HepG2 (cell line): ENCODE measurements around the gene YJEFN3. TPM values are rescaled to one million over a fixed set of nuclear protein-coding genes. Genes with fewer than 3 reads are reported as not detected.

Experiments used
- ATAC-seq: fragments of 200-7000 bp; cut with Tn5 transposase; 3 replicates; pipeline ENCODE4 v1.9.1; 2020; ENCODE audit warnings: mild to moderate bottlenecking, moderate library complexity
- BruUV-seq: library from RNA; stranded (reverse); fragments of 400-500 nt; replicated peaks from 2 replicates; lab custom pipeline; 2021; lab: Mats Ljungman, UMichigan
- CTCF ChIA-PET: fragments of 300-600 bp; formaldehyde crosslinking; extraction: SDS; loops from one replicate; lab custom pipeline; 2021; ENCODE audit warnings: low total read pairs, inconsistent platforms, low intra/inter-chr PET ratio; lab: Yijun Ruan, JAX
- POLR2A ChIA-PET: fragments of 350-600 bp; sonication (Branson Sonifier 250); formaldehyde crosslinking; loops from one replicate; lab custom pipeline; 2020; ENCODE audit warnings: antibody characterized with exemption, inconsistent platforms; lab: Yijun Ruan, JAX
- DNase-seq: peaks from one replicate; pipeline ENCODE4 v3.0.0-alpha.2; 2015; ENCODE audit warnings: low spot score
- FAIRE-seq: peaks from 3 replicates; lab custom pipeline; 2011; peaks lifted over from hg19 to GRCh38; lab: Jason Lieb, UNC
- H2AFZ ChIP-seq: one replicate; pipeline ENCODE4 v1.6.1; 2011; ENCODE audit warnings: low read length, inconsistent platforms
- H3K27ac ChIP-seq: fragments of 300-600 bp; 3 replicates; pipeline ENCODE4 v1.8.0; 2011; ENCODE audit warnings: mixed run types, mild to moderate bottlenecking, mixed read lengths, low read length, inconsistent platforms; ENCODE audit not compliant: insufficient read depth; ENCODE audit errors: extremely low read length
- H3K27me3 ChIP-seq, 2 experiments: fragments of 200-600 bp in 1 of 2; 2 replicates in 1 of 2; 3 replicates in 1 of 2; pipeline versions ENCODE4 v1.6.0 to v1.8.0; 2011; ENCODE audit warnings: low read length in 2 of 2, mild to moderate bottlenecking in 2 of 2, moderate library complexity in 2 of 2, inconsistent platforms in 1 of 2; ENCODE audit not compliant: insufficient read depth in 2 of 2, control insufficient read depth in 1 of 2
- H3K36me3 ChIP-seq, 2 experiments: fragments of 200-600 bp in 1 of 2; replicated peaks in 1 of 2; 2 replicates in 1 of 2; 3 replicates in 1 of 2; pipeline versions ENCODE4 v1.5.1 to v1.8.0; 2011; ENCODE audit warnings: low read length in 2 of 2, inconsistent platforms in 1 of 2; ENCODE audit not compliant: insufficient read depth in 2 of 2, control insufficient read depth in 1 of 2
- H3K4me1 ChIP-seq: 2 replicates; pipeline ENCODE4 v1.5.1; 2012; ENCODE audit warnings: low read length, inconsistent platforms; ENCODE audit not compliant: insufficient read depth
- H3K4me2 ChIP-seq: 2 replicates; pipeline ENCODE4 v1.6.0; 2011; ENCODE audit warnings: low read depth, low read length, inconsistent platforms
- H3K4me3 ChIP-seq, 3 experiments: fragments of 200-600 bp in 1 of 3; sonication (generic), shearing (Covaris generic) in 1 of 3; replicated peaks in 1 of 3; 2 replicates each; pipeline ENCODE4 v1.5.1; 2011 to 2016; ENCODE audit warnings: low read length in 3 of 3, inconsistent platforms in 2 of 3, low read depth in 2 of 3, mild to moderate bottlenecking in 2 of 3, control low read depth in 1 of 3, mixed read lengths in 1 of 3; ENCODE audit not compliant: insufficient read depth in 1 of 3
- H3K79me2 ChIP-seq: one replicate; pipeline ENCODE4 v1.6.1; 2011; ENCODE audit warnings: low read length, inconsistent platforms; ENCODE audit not compliant: insufficient read depth
- H3K9ac ChIP-seq: 2 replicates; pipeline ENCODE4 v1.6.0; 2011; ENCODE audit warnings: mild to moderate bottlenecking, low read depth, low read length, inconsistent platforms; ENCODE audit not compliant: insufficient read depth
- H3K9me3 ChIP-seq: 2 replicates; pipeline ENCODE4 v1.5.1; 2012; ENCODE audit warnings: mild to moderate bottlenecking, low read length
- H4K20me1 ChIP-seq: 2 replicates; pipeline ENCODE4 v1.6.0; 2011; ENCODE audit warnings: inconsistent platforms, mild to moderate bottlenecking, low read length, moderate library complexity; ENCODE audit not compliant: insufficient read depth
- ATF5 ChIP-seq: sonication (generic); formaldehyde crosslinking; IDR thresholded peaks from 2 replicates; pipeline ENCODE4 v1.4.0; 2020; ENCODE audit warnings: mild to moderate bottlenecking, low read depth, missing genetic modification reagents
- NFE2L2 ChIP-seq: fragments of 150-350 bp; IDR thresholded peaks from 2 replicates; pipeline ENCODE4 v1.6.1; 2014; ENCODE audit warnings: low read length
- NKX3-1 ChIP-seq: sonication (generic); formaldehyde crosslinking; IDR thresholded peaks from 2 replicates; pipeline ENCODE4 v1.5.0; 2020; ENCODE audit warnings: missing genetic modification reagents
- NRL ChIP-seq: sonication (generic); formaldehyde crosslinking; IDR thresholded peaks from 2 replicates; pipeline ENCODE4 v1.5.0; 2020; ENCODE audit warnings: missing genetic modification reagents, mild to moderate bottlenecking, moderate library complexity, borderline replicate concordance
- RARG ChIP-seq: sonication (generic); formaldehyde crosslinking; IDR thresholded peaks from 2 replicates; pipeline ENCODE4 v1.4.0; 2020; ENCODE audit warnings: low read depth, mild to moderate bottlenecking, missing genetic modification reagents
- SIN3B ChIP-seq: fragments of 150-350 bp; IDR thresholded peaks from 2 replicates; pipeline ENCODE4 v1.6.1; 2014; ENCODE audit warnings: low read length
- TSC22D2 ChIP-seq: sonication (generic); formaldehyde crosslinking; IDR thresholded peaks from 2 replicates; pipeline ENCODE4 v1.5.1; 2020; ENCODE audit warnings: missing genetic modification reagents, mild to moderate bottlenecking, borderline replicate concordance
- ZNF20 ChIP-seq: sonication (generic); formaldehyde crosslinking; IDR thresholded peaks from 2 replicates; pipeline ENCODE4 v1.4.0; 2020; ENCODE audit warnings: mild to moderate bottlenecking, moderate library complexity, missing genetic modification reagents
- ZSCAN12 ChIP-seq: sonication (generic); formaldehyde crosslinking; IDR thresholded peaks from 2 replicates; pipeline ENCODE4 v1.9.0; 2021; ENCODE audit warnings: mild to moderate bottlenecking, missing genetic modification reagents
- WGBS: methylation state at CpG from one replicate; pipeline ENCODE4 v1.1.6; 2017; ENCODE audit warnings: low lambda C conversion rate; 5-methylcytosine and 5-hydroxymethylcytosine counted together
- in situ Hi-C: cut with HindIII; loops from 2 replicates; pipeline ENCODE4 v1.10.0; 2017; ENCODE audit warnings: low pct_unique_long_range_greater_than_20kb; ENCODE audit not compliant: extremely low pct_ligation_motif_present
- intact Hi-C: fragments of 100-400 bp; cut with micrococcal nuclease; formaldehyde crosslinking; loops from one replicate; pipeline ENCODE4 v1.10.0; 2022; ENCODE audit not compliant: unreplicated experiment
- polyA plus RNA-seq, 8 experiments: library from polyadenylated mRNA; depleted of rRNA in 3 of 8; stranded (reverse) in 7 of 8; unstranded in 1 of 8; fragments of >200 nt; fragmentation: Illumina TruSeq in 4 of 8; extraction: Trizol in 4 of 8; gene quantifications; 2 replicates each; pipeline versions ENCODE4 v1.2.1 to v1.2.3, GENCODE V29; 2011 to 2016; ENCODE audit warnings: low read depth in 4 of 8, missing spikeins in 1 of 8, mixed read lengths in 1 of 8; ENCODE audit not compliant: insufficient read depth in 1 of 8
- total RNA-seq, 5 experiments: library from RNA; depleted of rRNA; stranded (reverse); fragments of >200 nt; fragmentation: Illumina TruSeq; extraction: Trizol; gene quantifications; 2 replicates each; pipeline ENCODE4 v1.2.3, GENCODE V29; 2016; ENCODE audit warnings: low read depth in 1 of 5
- TF ChIP-seq, protein P1 (sequence below): sonication (generic); formaldehyde crosslinking; IDR thresholded peaks from 2 replicates; pipeline ENCODE4 v1.5.1; 2020; ENCODE audit warnings: mild to moderate bottlenecking, missing genetic modification reagents, moderate library complexity
- TF ChIP-seq, protein P2 (sequence below): sonication (generic); formaldehyde crosslinking; IDR thresholded peaks from 2 replicates; pipeline ENCODE4 v1.4.0; 2020; ENCODE audit warnings: low read depth, mild to moderate bottlenecking, missing genetic modification reagents
- TF ChIP-seq, protein P3 (sequence below): sonication (generic); formaldehyde crosslinking; IDR thresholded peaks from 2 replicates; pipeline ENCODE4 v1.4.0; 2020; ENCODE audit warnings: missing genetic modification reagents

The YJEFN3 gene
- total and polyA plus RNA-seq, 2 of the 13 experiments (the other 11 are each of a cell fraction or from before 2014, with no cell fraction given): 0.89 to 4.0 TPM

DNA sequence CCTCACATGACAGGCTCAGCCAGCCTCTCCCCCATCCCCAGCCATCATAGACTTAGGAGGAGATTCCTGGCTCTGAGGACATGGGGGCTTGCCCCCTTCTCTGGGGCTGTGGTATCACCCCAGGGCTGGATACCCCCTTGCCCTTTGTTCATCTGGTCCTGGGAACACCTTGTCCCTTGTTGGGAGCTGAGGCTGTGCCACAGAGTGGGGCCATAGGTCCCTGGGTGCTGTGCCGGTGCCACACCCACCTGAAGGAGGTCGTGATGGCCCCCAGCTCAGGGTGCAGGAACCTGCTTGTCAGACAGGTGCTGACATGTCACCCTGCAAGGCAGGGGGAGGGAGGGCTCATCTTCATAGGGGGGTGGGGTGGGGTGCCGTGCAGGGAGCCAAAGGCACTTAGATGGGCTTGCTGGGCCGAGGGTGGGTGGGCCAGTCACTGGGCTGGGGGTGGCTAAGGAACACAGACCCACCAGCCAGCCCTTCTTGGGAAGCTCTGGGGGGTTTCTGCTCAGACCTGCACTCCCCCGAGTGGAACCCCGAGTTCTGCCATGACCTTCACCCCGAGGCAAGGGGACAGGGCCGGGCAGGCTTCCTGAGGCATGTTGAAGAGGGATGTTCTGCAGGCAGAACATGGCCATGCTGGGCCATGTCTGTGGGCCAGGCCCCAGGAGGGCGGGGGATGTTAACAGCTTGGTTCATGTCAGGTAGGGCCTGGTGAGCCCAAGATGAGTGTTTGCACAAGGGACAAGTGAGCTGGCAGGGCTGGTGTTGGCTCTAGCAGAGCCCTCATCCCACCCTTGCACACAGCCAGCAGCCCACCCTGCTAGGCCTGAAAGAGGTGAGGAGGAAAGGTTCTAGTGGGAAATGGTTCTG, 41.4 kb upstream of the YJEFN3 start:
- Histone ChIP-seq H3K9me3 (no peaks in the 10 kb centered on the region), H3K79me2 (peaks cover 6% of the 10 kb centered on the region), H3K27me3 (no peaks in the 10 kb centered on the region), H3K36me3 (peaks cover 12 to 32% of the 10 kb centered on the region in 2 experiments; a peak in 4 of 5 replicates), H3K4me2 (no peak overlapping the region)
- ATAC-seq: no peak
- intact Hi-C loops: loop anchor here (5.0 kb wide), 1 partner anchor 80 kb away; the partner anchor contains the start of gene GATAD2A
- WGBS: 80% methylated on average over 1 of the region's 9 CpGs
- TF ChIP-seq NFE2L2 (no peak), ATF5 (no peak), TSC22D2 (no peak), NKX3-1 (CRISPR knock-in tag) (no peak), RARG (CRISPR knock-in tag) (no peak), SIN3B (no peak), ZNF20 (CRISPR knock-in tag) (no peak), NRL (CRISPR knock-in tag) (no peak), ZSCAN12 (CRISPR knock-in tag) (no peak)
- TF ChIP-seq, protein P1, sequence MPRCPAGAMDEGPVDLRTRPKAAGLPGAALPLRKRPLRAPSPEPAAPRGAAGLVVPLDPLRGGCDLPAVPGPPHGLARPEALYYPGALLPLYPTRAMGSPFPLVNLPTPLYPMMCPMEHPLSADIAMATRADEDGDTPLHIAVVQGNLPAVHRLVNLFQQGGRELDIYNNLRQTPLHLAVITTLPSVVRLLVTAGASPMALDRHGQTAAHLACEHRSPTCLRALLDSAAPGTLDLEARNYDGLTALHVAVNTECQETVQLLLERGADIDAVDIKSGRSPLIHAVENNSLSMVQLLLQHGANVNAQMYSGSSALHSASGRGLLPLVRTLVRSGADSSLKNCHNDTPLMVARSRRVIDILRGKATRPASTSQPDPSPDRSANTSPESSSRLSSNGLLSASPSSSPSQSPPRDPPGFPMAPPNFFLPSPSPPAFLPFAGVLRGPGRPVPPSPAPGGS: no peak
- TF ChIP-seq, protein P2, sequence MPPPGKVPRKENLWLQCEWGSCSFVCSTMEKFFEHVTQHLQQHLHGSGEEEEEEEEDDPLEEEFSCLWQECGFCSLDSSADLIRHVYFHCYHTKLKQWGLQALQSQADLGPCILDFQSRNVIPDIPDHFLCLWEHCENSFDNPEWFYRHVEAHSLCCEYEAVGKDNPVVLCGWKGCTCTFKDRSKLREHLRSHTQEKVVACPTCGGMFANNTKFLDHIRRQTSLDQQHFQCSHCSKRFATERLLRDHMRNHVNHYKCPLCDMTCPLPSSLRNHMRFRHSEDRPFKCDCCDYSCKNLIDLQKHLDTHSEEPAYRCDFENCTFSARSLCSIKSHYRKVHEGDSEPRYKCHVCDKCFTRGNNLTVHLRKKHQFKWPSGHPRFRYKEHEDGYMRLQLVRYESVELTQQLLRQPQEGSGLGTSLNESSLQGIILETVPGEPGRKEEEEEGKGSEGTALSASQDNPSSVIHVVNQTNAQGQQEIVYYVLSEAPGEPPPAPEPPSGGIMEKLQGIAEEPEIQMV (CRISPR knock-in tag): no peak
- TF ChIP-seq, protein P3, sequence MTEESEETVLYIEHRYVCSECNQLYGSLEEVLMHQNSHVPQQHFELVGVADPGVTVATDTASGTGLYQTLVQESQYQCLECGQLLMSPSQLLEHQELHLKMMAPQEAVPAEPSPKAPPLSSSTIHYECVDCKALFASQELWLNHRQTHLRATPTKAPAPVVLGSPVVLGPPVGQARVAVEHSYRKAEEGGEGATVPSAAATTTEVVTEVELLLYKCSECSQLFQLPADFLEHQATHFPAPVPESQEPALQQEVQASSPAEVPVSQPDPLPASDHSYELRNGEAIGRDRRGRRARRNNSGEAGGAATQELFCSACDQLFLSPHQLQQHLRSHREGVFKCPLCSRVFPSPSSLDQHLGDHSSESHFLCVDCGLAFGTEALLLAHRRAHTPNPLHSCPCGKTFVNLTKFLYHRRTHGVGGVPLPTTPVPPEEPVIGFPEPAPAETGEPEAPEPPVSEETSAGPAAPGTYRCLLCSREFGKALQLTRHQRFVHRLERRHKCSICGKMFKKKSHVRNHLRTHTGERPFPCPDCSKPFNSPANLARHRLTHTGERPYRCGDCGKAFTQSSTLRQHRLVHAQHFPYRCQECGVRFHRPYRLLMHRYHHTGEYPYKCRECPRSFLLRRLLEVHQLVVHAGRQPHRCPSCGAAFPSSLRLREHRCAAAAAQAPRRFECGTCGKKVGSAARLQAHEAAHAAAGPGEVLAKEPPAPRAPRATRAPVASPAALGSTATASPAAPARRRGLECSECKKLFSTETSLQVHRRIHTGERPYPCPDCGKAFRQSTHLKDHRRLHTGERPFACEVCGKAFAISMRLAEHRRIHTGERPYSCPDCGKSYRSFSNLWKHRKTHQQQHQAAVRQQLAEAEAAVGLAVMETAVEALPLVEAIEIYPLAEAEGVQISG: no peak
- TF ChIP-seq, all 625 proteins: peak for 0
- peaks cover 3% of the 10 kb centered on the region; the same call in 1 of the 2 replicates for H4K20me1 ChIP-seq
- ChIA-PET CTCF (no interaction called here), POLR2A (no interaction called here)
- H3K27ac ChIP-seq: peak overlapping the region; percentile 4
- no peak for FAIRE-seq
- H3K4me1 ChIP-seq: peaks cover 47% of the 10 kb centered on the region
- BruUV-seq: no TSS peak
- no peak for DNase-seq
- H3K4me3 ChIP-seq: no peak overlapping the region
- no peak overlapping the region for H2AFZ ChIP-seq
- in situ Hi-C loops: no loop called here
- no peak overlapping the region for H3K9ac ChIP-seq
